Activated gamma-delta T cell treated with Interleukin-2 at 50 U/mL for 16 hours (primary cell): Measurements from ENCODE around the gene GALNS.
A peak's percentile ranks its signal among the peaks of the same experiment; 100 is the strongest.

Source experiments
- DNase-seq: peaks from one replicate; pipeline ENCODE4 v3.0.0-alpha.2; 2020

The GALNS gene

DNA sequence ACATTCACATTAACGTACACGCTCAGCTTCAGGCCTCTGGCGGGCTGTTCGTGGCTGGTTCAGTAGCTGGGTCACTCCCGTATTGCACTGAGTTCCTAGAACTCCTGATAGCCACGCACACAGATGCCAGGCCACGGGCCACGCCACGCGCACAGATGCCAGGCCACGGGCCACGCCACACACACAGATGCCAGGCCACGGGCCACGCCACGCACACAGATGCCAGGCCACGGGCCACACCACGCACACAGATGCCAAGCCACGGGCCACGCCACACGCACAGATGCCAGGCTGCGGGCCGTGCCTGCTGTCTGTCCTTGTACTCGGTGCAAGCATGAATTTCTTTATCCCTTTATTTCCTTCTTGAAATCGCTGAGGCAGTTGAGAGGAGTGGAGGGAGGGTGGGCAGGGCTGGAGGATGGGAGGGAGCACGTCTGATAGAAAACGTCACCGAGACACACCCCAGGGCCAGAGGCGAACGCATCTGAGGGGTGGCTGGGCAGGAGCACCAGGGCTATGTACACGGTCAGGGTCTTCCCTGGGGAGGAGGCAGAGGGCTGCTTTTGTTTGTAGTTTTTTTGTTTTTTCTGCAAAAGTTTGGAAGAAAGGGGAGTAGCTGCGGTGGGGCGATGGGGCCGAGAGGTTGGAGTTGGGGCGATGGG, 18.3 kb upstream of the GALNS start:
- no peak for DNase-seq

DNA sequence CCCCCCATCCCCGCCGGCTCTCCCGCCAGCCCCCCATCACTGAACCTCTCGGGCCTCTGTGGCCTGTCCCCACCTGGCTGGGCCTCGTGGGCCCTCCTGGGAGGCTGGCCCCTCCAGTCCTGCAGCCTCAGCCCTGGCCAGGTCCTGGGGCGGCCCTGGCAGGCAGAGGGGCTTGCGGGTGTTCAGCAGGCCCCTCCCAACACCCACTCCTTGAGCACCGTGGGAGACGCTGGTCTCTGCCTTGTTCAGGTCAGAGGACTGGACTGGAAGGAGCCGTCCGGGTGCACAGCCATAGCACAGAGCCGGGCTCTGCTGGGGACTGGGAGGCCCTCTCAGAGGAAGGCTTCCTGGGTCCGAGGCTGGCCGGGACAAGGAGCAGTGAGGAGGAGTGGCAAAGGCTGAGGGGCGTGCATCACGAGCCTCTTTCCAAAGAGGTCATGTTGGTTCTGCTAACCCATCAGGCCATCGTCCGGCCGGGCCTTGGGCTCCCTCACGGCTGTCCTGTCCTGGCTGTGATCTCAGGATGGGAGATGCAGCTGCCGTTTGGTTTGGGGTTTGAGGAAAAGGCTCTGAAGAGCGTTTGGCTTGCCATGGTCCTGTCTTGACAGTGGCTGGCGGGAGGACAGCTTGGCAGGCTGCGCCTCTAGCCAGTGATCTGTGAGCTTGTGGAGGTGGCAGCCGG, 16.0 kb upstream of the GALNS start:
- no peak for DNase-seq

DNA sequence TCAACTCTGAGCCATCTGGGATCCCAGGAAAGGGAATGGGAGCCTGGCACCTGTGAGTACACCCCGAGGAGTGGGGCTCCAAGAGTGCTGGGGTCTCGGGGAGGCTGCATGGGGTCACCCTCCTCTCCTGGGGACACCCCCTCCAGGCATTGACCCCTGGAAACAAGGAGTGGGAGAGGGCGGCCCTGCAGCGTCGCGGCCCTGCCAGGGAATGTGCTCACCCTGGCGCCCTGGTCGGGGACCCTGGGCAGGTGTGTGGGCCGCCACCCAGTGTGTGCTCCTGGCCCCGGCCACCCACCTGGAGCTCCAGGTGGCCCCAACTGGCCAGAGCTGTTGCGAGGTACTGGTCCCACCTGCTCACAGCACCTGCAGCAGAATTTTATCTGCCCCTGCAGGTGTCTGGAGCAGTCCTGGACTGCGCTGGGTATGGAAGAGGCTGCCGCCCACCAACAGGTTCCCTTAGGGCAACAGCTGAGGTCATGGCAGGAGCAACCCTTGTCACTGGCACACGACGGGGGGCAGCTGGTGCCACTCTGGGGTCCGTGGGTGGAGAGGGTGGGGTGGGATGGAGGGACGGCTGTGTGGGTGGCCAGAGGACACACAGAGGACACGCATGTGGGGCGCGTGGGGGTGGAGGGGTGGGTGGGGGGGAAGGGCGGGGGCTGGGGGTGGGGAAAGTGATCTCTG, 15.1 kb upstream of the GALNS start:
- DNase-seq = no peak

DNA sequence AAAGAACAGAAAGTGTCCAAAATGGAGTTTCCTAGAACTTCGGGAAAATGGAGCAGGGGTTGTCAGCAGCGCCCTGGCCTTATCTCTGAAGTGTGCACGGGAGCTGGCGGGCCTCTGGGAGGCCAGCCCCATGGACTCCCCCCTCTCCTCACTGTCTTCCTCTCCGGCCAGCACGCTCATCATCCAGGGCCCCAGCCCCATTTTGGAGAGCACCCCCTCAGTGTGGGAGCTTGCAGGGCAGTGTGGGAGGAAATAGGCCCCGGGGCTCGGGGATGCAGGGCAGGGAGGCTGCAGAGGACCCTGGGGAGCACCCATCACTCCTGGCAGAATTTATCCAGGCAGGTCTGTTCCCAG, 14.6 kb upstream of the GALNS start:
- DNase-seq = no peak

DNA sequence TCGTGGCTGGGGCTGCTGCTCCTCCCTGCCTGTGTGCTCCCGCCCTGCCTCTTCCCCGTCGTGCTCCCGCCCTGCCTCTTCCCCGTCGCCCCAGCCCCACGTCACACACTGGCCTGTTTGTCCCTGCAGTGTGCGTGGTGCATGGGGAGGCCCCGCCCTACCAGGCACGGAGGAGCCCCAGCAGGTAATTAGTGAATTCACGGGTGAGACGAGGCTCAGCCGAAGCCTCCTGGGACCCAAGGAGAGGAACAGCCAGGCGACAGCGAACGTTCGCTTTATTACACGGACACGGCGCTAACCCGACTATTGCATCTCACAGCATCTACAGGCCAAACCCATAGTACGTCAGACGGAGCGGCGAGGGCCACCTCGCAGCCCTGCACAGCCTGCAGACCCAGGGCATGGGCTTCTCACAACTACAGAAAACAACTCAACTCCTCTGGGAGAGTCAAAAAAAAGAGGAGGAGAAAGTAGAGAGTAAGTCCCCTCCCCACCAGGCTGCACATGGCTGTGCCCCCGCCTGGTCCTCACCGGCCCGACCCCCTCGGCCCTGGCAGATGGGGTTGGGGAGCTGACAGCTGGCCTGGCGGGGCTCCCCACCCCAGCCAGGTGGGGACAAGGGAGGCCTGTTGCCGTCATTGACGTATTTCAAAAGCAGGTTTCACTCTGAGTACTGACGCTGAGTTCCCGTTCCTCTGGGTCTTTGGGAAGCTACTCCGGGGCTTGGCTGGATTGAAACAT, 14.0 kb upstream of the GALNS start:
- DNase-seq = no peak

DNA sequence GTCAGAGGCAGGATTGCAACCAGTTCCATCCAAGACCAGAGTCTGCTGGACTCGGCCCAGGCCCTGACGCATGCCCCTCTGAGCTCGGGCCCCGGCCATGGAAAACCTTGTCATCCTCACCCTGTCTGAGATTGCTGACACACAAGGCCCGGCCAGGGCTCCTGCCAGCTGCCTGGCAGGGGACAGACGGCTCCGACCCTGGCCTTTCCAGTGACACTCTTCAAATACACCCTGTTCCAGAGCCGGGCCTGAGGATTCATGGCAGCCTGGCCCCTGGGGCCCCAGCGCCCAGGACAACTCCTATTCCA, 12.9 kb upstream of the GALNS start:
- DNase-seq = no peak

DNA sequence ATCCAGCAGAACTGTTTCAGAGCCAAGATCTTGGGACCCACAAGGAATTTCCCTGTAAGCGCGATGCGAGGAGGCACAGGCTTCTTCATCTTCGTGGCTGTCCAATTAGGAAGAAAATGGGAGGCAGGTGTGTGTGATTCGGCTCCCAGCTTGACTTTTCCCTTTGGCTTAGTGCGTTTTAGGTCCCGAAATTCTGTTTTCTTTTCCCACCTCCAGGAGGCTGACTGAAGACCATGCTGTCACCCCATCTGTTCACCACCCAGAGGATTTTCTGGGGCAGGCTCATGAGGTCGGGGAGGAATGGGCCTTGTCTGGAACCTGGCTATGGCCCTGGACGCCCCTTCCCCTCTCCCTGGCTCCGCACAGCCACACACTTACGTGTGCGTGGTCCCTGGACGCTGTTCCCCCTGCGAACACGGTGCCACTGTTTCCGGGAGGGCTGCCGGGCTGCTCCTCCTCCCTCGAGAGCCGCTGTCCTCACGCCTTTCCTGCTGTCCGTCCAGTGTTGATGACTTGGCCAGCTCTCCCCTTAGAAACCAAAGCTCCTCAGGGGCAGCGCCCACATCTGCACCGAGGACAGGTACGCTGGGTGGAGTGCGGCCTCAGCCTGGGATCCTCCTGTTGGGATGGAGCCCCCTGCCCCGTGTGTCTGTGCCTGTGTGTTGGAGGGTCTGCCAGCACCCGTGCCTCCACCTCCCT, 12.4 kb upstream of the GALNS start:
- no peak for DNase-seq

DNA sequence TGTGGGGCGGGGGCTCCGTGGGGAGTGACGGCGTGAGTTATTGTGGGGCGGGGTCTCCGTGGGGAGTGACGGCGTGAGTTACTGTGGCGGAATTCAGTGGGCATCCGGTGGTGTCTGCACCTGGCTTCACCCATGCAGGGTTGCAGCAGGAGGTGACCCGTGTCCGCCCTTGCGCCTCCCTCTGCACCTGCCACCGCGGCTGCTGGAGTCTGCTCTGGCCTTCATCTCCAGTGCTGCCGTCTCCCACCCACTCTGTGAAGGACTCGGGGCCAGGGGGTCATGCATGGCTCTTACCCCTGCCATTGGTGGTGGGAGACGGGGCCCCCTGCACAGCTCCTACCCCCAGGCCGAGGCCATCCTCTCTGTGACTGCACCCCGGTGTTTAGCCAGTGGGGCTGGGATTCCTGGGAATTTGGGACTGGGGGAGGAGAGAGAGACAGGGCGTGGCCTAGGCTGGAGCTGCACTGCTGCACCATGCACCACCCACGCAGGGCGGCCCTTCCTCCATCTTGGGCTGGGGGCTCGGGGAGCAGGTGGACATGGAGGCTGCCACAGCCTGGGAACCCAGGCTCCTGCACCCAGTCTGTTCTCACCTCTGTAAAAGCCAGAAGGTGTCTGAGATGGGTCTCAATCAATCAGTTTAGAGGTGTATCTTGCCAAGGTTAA, 11.0 kb upstream of the GALNS start:
- no peak for DNase-seq

DNA sequence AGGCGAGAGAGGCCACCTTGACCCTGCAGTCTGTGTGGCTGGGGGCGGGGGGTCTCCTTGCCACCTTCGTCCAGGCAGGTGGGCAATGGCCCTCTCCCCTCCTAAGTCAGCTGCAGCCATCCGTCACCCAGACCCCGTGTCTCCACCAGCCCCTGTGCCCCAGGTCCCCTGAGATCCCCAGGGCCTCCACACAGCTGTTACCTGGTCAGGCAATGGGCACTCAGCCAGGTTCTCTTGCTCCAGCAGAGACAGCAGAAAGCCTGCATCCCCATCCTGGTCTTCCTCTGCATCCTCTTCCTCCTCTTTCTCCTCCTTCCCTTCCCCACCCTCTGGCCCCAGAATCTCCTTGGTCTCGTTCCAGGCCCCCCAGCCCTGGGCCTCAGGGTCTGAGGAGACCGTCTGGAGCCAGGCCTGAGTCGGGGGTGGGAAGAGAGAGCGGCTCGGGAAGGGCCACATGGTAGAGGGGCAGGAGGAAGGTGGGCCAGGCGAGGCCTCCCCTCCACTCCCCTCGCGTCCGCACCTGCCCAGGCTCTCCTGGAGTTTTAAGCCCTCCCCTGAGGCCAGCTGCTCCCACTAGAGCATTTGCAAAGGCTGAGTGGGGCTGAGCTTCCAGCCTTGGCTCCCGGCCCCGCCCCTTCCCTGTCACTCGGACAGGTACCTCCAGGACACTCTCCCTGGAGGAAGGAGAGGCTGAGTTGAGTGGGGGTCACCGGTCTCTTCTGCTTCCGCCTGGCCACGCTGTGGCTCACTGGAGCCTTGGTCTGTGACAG, 9.6 kb upstream of the GALNS start, which contains the start of gene PABPN1L:
Gene PABPN1L, minus strand, starts transcription at position 510 of the 770 bp plus-strand sequence. Its CDS starts 54 bp downstream, at position 456.
- DNase-seq = no peak

DNA sequence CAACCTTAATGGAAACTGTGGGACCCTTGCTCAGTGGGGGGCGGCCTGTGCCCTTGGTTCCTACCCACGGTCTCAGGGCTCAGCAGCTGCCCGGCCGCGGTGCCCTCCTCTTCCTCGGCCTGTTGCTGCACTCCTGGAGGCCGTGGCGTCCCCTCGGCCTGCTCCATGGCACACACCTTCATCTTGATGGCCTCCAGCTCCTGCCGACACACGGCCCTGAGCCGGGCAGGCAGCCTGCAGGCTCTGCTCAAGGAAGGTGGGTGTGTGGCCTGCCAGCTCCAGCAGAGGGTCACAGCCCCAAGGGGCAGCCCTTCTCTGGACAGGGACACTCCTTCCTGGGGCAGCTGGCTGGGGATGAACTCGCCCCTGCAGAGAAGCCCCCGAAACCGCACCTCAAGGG, 9.0 kb upstream of the GALNS start:
- no peak for DNase-seq

DNA sequence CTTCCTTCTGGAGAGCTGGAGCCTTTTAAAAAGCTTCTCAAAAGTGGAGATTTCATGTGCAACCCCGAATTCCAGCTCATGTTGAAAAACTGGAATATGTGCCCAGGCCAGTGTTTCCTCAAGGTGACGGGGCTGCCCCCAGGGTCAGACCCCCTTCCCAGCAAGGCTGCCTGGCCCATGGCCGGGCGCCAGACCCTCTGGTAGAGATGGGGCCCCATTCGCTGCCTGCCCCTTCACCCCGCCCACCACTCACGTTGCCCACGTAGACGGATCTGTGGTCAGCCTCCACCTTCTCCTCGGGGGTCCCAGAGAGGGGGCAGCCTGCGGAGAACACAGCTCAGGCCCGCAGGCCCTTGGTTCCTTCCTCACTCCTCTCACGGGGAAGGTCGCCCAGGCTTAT, 8.6 kb upstream of the GALNS start:
- no peak for DNase-seq

DNA sequence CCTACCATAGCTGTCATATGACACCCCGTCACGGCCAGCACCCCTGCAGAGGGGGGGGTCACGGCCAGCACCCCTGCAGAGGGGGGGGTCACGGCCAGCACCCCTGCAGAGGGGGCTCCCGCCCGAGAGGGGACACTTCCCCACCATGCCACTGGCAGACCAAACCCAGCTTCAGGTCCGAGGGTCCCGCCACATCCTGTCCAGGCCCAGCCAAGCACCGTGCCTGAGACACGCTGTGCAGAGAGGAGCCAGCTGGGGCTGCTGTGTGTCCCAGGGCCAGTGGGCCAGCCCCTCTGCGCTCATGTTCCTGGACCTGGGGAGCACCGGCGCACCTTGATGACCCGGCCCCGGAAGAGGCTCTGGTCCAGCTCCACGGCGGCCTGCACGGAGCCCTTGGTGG, 7.8 kb upstream of the GALNS start:
- no peak for DNase-seq

DNA sequence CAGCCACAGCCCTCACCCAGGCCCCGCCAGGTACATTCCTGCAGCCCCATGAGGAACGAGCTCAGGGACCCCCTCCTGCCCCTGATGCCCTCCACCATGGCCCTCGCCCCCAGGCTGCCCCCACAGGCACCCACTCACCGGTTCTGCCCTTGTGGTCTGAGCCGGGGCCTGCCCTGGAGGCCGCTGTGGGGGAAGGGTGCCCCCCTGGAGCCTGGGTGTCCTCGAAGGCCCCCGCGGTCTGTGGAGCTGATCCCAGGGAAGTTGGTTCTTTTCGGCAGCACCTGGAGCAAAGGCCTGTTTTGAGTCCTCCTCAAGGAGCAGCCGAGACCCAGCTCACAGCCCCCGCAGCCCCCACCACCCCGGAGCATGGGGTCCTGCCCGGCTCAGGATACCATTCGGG, 7.4 kb upstream of the GALNS start:
- no peak for DNase-seq

DNA sequence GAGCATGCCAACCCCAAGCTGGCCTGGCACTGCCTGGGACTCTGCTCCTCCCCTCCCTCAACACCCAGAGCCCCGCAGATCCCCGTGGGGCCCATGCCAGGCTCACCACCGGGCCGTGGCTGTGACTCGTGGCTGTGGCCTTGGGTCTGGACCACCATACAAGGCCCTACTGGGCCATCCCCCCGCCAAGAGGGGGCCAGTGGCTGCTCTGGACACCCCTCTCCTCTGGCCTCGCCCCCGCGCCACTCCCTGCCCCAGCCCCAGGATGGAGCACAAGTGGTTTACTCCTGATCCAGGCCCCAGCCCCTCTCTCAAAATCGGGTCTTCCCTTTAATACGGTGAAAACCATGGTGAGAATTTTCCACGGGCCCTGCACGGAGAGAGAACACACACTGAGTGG, 6.7 kb upstream of the GALNS start:
- no peak for DNase-seq

DNA sequence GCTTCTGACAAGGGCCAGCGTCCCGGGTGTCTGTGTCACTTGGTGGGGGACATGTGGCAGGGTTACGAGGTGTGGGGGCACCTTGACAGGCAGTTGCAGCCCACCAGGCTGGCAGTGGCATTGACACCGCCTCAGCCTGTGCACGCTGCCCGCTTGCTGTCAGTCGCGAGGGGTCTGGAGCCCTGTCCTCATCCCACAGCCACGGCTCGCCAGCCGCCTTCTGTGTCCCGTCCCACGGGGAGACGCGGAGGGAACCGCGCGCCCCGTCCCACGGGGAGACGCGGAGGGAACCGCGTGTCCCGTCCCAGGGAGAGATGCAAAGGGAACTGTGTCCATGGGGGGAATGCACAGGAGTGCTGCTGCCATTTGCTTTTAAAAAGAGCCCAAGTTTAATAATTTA, 6.2 kb upstream of the GALNS start:
- DNase-seq = no peak

DNA sequence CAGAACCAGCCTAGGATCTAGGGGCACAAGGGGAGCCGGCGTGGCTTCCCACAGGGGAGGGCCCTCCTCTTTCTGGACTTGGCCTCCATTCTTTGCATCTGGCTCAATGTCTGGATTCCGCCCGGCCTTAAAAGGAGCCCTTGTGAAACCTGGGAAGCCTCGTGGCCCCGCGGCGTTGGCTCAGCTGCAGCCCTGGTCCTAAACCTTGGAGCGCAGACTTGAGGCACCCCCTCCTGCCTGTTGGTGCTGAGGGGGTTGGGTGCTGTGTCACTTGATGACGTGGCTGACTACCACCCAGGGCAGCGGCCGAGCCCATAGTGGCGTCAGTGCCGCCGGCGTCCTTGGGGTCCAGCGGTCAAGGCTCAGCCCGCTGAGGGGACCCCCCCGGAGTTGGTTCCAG, 4.6 kb upstream of the GALNS start:
- DNase-seq = no peak

DNA sequence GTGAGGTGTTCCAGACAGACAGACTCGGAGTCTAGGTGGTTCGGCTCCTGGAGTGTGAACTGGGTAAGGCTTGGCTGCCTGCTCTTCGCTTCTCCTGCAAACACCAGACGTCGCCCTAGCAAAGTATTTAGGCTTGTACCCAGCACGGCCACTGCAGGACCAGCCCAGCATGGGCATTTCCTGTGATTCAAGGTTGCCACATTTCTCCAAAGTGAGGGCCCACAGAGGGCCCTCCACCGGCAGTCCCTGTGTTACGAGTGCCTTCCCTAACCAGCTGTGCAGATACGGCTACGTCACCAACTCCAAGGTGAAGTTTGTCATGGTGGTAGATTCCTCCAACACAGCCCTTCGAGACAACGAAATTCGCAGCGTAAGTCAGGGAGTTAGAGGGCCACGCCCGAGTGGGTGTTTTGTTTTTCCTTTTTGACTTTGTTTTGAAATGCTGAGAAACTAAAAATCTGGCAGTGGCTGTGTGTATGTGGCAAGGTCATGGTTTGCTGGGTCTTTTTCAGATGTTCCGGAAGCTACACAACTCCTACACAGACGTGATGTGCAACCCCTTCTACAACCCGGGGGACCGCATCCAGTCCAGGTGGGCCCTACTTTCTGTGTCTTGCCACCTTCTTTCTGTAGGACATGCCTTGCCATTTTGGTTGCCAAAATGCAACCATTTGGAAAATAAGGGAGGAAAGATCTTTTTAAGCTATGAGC, 2.8 kb upstream of the GALNS start:
- DNase-seq = no peak

DNA sequence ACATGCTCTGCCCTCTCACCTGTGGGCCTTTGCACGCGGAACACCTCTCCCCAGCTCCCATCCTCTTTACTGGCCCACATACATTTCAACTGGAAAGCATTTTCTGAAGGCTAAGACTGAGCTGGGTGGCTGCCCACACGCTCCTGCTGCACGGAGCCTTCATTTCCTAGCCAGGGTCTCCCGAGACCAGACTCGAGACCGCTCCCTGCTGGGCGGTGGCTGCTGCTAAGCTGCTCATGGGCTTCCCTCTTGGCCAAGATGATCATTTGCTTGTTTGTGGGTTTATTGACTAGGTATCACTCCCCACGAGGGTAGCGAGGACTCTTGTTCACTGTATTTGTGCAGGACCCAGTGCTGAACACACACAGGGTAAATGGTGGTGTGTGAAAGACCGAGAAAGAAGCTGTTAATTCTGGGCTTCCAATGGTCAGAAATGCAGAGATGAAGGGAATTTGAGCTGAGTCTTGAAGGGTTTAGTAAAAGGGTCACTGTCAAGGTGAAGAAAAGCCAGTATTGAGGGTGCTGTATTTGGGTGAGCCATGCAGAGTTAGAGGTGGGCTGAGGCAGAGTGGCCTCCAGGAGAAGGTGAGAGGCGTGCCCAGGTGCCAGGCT, 1.1 kb upstream of the GALNS start:
- DNase-seq = peak; percentile 62

DNA sequence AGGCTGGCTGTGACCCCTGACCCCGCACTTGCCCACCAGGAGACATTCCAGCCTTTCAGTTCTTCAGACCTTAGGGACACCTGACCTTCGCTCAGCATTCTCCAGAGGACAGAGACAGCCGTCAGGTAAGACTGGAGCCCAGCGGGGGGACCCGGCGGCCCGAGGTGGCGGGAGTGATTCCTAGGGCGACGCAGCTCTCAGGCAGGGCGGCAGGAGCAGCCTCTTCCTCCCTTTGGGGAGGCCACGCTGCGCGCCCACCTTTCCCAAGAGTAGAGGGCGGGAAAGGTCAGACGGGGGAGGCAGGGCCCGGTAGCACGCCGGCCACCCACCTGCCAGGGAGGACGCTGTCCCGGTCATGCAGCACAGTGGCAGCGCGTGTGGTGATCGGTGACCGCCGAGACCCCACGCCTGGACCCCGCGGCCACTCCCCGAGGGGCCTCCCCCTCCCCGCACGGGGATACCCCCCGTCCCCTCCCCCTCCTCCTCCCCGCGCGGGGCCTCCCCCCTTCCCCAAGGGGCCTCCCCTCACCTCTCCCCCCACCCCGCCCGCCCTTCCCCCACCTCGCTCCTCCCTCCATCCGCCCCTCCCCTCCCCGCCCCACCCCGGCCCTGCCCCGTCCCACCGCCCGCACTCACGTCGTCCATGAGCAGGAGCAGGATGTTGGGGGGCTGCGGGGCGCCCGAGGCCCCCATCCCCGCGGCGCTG, 472 bp downstream of the GALNS start:
- DNase-seq = no peak

DNA sequence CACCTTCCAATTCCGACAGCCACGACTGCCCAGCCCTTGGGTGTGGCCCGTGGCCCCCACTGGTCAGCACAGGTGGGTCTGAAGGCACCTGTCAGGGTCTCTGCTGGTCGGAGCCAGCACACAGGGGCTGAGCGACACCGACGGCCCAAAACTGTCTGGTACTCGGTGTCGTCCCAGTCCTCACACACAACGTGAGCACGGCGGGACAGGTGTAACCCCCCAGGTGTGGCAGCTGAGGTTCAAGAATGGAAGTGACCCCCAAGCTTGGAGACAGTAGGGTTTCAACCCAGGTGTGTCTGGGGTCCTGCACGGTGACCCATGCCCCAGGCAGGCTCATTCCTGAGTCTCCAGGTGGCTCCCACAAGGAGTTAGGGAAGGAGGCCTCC, 1.0 kb downstream of the GALNS start:
- no peak for DNase-seq
